Stimulated activated CD8-positive, alpha-beta memory T cell treated with anti-CD3 and anti-CD28 coated beads, Interleukin-4, amount 100 ng/mL, for 24 hours (primary cell): ENCODE results near the gene SPIN2B.
"Not testable (repeated sequence)": the region's sequence is repeated elsewhere in the genome, so short reads cannot be mapped to it uniquely, and the experiment has no call there.

ENCODE experiments used
- DNase-seq: peaks from one replicate; pipeline ENCODE4 v3.0.0-alpha.2; 2020; ENCODE audit warnings: low read depth

SPIN2B gene

DNA sequence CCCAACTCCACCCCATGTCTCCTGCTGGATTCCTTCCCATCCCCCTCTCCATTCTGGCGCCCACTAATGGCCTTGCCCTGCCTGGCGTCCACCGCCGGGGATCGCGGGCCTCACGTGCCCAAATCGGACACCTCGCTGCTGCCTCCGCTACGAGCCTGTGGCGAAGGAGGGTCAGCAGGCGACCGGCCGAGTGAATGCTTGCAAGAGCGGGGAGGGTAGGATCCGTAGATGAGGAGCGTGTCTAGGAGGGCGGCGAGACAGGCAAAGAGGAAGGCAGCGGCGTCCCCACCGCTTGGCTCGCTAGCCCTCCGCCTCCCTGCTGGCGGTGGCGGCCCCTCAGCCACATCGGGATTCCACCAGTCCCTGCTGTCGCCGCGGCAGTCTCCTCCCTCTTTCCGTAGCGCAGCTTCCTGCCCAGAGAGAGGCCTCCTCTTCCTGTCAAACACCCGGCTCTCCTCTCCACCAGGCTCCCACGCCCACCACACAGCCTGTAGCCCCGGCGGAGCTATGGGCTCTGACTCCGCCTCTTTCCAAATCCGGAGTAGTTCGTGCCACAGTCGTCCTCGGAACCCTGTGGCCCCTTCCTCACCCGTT is at the start of gene SPIN2B:
Gene SPIN2B, minus strand, starts transcription at position 387 of the 594 bp plus-strand sequence.
- DNase-seq: peak; percentile 69

GRCh38 chrX:57156397-57157049 is 35.2 kb upstream of the SPIN2B start:
- no peak for DNase-seq

DNA sequence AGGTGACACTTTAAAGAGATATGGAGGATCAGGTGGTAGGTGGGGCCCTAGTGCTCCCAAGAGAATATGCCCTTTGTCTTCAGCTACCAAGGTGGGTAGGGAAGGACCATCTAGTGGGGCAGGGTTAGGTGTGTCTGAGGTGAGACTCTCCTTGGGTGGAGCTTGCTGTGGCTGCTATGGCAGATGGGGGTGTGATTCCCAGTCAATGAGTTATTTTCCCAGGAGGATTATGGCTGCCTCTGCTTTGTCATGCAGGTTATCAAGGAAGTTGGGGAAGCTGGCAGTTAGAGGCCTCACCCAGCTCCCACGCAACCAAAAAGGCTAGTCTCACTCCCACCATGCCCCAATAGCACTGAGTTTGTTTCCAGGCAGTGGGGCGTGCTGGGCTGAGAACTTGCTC is 33.8 kb upstream of the SPIN2B start:
- no peak for DNase-seq

DNA sequence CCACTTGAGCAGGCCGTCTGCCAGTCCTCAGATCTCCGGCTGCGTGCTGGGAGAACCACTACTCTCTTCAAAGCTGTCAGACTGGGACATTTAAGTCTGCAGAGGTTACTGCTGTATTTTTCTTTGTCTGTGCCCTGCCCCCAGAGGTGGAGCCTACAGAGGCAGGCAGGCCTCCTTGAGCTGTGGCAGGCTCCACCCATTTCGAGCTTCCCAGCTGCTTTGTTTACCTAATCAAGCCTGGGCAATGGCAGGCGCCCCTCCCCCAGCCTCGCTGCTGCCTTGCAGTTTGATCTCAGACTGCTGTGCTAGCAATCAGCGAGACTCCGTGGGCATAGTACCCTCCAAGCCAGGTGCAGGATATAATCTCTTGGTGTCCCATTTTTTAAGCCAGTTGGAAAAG is 30.9 kb upstream of the SPIN2B start:
- DNase-seq: not testable (repeated sequence)

GRCh38 chrX:57138674-57139073 is 17.3 kb upstream of the SPIN2B start:
- DNase-seq: no peak

GRCh38 chrX:57137501-57137900 is 16.2 kb upstream of the SPIN2B start:
- DNase-seq: no peak

- not testable (repeated sequence) for DNase-seq
These were observed 15.7 kb upstream of the SPIN2B start, which contains the start of gene SPIN2A for GRCh38 chrX:57137073-57137472. Gene SPIN2A, minus strand, starts transcription at chrX:57137397. Its CDS starts 800 bp downstream, at chrX:57136597.

GRCh38 chrX:57136589-57136988 is 15.2 kb upstream of the SPIN2B start:
- DNase-seq: not testable (repeated sequence)

DNA sequence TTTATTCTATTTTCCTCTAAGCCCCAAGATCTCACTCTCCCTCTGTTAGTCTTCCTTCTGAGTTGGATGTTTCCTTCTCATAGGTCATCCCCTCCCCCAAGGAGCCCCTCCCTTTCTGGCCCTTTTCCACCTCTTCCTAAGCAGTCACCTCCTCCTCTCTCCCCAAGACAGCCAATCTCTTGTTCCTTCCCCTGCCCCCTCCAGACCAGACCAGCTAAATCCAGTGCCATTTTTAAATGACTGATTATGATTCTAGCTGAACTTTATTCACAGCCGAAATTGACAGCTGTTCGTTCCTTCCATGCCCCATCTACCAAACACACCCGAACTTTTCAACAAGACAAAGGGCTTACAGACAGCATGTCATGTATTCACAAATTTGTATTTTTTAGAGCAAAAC is 13.9 kb upstream of the SPIN2B start:
- no peak for DNase-seq

DNA sequence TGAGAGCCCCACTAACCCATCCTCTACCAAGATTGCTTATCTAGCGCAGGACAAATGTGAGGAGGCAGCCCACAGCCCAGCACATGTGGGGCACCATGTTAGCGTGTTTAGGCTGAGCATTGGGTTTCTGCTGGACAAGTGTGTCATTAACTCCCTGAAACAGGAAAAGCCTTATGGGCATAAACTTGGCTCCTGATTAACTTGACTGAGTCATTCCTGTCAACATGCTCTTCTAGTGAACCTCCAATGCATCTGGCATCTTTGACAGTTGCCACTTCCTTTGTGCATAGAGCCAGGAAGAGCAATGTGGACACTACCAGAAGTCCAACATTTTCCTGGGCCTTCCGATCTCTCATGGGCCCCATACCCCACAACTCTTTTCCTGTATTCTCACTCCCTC is 13.4 kb upstream of the SPIN2B start:
- no peak for DNase-seq

- DNase-seq: no peak
These were observed 12.4 kb upstream of the SPIN2B start for GRCh38 chrX:57133706-57134105.

DNA sequence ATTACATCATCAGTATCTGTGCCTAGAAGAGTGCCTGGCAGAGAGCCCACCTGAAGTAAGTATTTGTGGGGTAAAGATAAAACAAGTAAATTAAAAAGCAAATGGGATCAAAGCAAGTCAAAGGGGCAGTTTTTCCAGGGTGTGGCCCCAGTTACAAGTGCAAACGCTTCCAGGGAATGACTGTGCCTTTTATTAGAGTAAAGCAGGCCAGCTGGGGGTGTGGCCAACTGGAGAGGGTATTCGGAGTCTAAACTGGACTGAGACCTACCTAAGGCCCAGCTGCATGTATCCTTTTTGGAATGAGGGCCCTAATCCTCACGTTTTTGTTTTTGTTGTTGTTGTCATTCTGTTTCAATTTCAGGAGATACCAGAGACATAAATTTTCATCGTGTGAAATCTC is 11.9 kb upstream of the SPIN2B start:
- not testable (repeated sequence) for DNase-seq

DNA sequence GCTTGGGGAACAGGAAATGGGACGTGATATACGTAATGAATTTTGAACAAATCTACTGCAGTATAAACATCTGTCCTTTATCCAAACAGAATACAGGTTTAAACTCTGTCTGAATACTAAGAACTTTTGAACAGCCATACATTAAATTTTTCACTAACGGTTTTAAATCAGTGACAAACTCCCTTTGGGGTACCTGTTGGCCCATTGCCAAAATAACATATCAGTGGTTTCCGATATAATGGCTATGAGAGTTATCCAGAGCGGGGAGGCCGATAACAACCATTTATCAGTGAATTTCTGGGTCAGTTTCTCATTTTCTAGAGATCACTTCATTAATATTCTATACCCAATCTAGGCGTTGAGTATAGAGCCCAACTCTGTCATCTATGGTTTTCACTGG is 10.7 kb upstream of the SPIN2B start:
- no peak for DNase-seq

- DNase-seq: no peak
These were observed 468 bp upstream of the SPIN2B start for GRCh38 chrX:57121816-57122215.

- DNase-seq: not testable (repeated sequence)
These were observed 658 bp downstream of the SPIN2B start for GRCh38 chrX:57120619-57121161.

DNA sequence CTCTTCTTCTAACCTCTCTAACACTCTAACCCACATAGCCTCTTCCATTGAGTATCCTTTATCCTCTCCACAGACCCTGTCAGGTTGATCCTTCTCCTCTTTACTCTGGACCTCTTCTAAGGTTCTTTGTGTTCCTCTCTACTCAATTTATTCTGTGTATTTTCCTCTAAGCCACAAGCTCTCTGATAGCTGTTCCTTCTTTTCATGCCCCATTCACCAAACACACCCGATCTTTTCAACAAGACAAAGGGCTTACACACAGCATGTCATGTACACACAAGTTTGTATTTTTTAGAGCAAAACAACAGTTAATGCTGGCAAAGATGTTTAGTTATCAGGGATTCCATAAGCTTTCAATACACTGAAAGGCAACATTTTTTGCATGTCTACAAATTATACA is 1.9 kb downstream of the SPIN2B start:
- no peak for DNase-seq

- not testable (repeated sequence) for DNase-seq
These were observed 3.8 kb downstream of the SPIN2B start for GRCh38 chrX:57117566-57117965.

DNA sequence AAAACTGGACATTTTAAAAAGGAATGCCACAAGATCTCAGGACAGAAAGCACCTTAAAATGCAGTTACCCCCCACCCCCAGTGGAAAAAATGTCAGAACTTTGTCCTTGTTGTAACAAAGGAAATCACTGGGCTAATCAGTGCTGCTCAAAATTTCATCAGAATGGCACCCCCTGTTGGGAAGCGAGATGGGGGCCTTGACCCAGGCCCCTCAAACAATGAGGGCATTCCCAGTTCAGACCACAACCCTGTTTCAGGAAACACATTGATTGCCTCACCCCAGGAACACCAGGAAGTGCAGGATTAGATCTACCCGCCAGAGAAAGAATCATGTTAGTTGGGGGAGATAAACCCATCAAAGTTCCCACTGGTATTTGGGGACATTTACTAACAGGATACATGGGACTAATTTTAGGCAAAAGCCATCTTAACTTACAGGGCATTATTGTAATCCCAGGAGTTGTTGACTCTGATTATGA is 16.4 kb downstream of the SPIN2B start:
- no peak for DNase-seq

DNA sequence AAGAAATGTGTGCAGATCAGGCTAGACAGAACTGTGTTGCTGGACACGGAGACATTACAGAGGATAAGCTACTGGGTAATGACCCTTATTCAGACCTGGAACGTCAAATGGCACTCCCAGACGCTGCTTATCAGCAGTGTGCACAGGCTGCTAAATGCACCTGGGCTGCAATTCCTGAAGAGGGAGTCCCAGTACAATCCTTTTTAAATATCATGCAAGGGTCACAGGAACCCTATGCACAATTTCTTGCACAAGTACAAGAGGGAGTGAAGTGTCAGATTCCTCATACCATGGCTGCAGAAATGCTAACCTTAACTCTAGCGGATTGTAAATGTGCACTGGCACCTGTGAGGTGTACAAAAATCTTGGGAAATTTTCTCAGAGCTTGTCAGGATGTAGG is 16.9 kb downstream of the SPIN2B start:
- DNase-seq: no peak

- DNase-seq: no peak
These were observed 17.9 kb downstream of the SPIN2B start for GRCh38 chrX:57103489-57103888.

DNA sequence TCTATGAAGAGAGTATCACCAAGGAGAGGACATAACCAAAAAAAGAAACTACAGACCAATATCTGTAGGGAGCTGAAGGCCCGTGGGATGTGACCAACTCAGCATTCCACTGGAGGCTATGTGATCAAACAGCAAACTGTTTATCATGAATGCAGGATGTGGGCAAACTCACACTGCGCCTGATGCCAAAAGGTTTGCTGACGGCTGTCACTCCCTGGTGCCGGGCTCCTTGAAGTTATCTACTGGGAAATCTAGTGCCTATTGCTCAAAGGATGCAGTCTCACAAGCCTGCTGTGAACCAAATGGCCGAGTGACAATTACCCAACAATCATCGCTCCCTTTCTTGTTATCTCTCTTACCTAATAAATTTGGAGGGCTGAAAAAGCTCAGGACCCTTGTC is 18.4 kb downstream of the SPIN2B start:
- not testable (repeated sequence) for DNase-seq

DNA sequence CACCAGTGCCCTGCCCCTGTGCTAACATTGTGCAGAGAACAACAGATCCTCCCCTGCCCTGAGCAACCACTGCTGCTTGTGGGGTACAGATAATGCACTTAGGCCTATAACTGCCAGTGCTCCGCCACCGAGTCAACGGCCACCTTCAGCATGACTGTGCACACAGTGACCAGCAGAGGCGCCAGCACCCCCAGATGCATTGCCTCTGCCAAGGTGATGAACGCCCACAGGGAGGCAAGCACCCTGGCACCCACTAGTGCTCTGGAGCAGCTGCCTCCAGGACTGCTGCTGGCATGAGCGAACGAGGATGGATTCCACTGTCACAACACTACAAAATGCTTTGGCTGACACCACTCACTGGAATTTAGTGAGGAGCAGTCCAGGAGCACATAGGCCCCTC is 38.2 kb downstream of the SPIN2B start:
- DNase-seq: no peak

DNA sequence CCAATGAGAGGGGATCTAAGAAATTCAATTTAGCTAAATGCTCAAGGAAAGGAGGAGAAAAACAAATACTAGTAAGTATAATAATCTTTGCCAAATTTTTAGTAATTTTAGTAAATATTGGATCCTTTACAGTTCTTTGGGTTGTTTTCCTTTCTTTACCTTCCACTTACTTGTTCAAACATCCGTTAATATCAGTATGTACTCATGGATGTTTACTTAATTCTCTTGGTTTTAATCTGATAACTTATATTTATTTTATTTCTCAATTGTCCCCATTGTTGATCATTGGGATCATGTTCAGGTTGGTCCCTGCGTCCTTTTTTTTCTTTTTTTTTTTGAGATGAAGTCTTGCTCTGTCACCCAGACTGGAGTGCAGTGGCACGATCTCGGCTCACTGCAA is 46.9 kb downstream of the SPIN2B start:
- no peak for DNase-seq
